ENCODE data around the gene ARHGAP45.
A peak's percentile ranks its signal among the peaks of the same experiment; 100 is the strongest.

GRCh38 chr19:1106841-1107660, 40.1 kb downstream of the ARHGAP45 start:
- TF ChIP-seq CTCF (IDR thresholded peaks at IDR 0.05; ENCODE audit: low read depth, low read length, missing input control) = no peak
- TF ChIP-seq HNF4G (IDR thresholded peaks at IDR 0.05) = no peak
- TF ChIP-seq TAF1 (conservative IDR thresholded peaks at IDR 0.05) = no peak
- TF ChIP-seq GABPA (IDR thresholded peaks at IDR 0.05 in 1 of 2, conservative IDR thresholded peaks at IDR 0.05 in 1 of 2) = no peak
- TF ChIP-seq RAD21 (IDR thresholded peaks at IDR 0.05) = peak in 1 of 2 donors; percentile 30
- TF ChIP-seq JUND (IDR thresholded peaks at IDR 0.05) = no peak
- no peak for TF ChIP-seq YY1 (IDR thresholded peaks at IDR 0.05)
- no peak for TF ChIP-seq RXRA (IDR thresholded peaks at IDR 0.05)
- TF ChIP-seq ZBTB33 (IDR thresholded peaks at IDR 0.05) = no peak
- no peak for TF ChIP-seq REST (IDR thresholded peaks at IDR 0.05)
